Endothelial cell of umbilical vein (primary cell): ENCODE results near the gene FURIN. TPM values are rescaled to one million over a fixed set of nuclear protein-coding genes. Genes with fewer than 3 reads are reported as not detected.

Experiments
- BruUV-seq: library from RNA; stranded (reverse); fragments of 400-500 nt; replicated peaks from 2 replicates; lab custom pipeline; 2021; lab: Mats Ljungman, UMichigan
- CTCF ChIA-PET: fragments of 300-600, 350-600 bp; sonication (Branson Sonifier 250); formaldehyde crosslinking; loops from one replicate; lab custom pipeline; 2021; ENCODE audit warnings: antibody characterized with exemption, inconsistent platforms; lab: Charles Lee
- POLR2A ChIA-PET: fragments of 300-600, 350-600 bp; sonication (Branson Sonifier 250); formaldehyde crosslinking; loops from one replicate; lab custom pipeline; 2021; ENCODE audit warnings: antibody characterized with exemption, inconsistent platforms; lab: Charles Lee
- DNase-seq: peaks from one replicate; pipeline ENCODE4 v3.0.0-alpha.2; 2011; ENCODE audit warnings: low read depth, low spot score
- FAIRE-seq: peaks from 2 replicates; lab custom pipeline; 2011; peaks lifted over from hg19 to GRCh38; lab: Jason Lieb, UNC
- H2AFZ ChIP-seq: 2 replicates; pipeline ENCODE4 v1.6.0; 2012; ENCODE audit warnings: low read depth, low read length, control low read depth, inconsistent platforms
- H3K27ac ChIP-seq: 2 replicates; pipeline ENCODE4 v1.5.1; 2011; ENCODE audit warnings: low read depth, mild to moderate bottlenecking, control low read depth, low read length, moderate library complexity; ENCODE audit not compliant: insufficient read depth
- H3K27me3 ChIP-seq, 2 experiments: 2 replicates each; pipeline versions ENCODE4 v1.6.0 to v1.6.1; 2011; ENCODE audit warnings: low read length in 2 of 2, mixed read lengths in 1 of 2; ENCODE audit not compliant: control insufficient read depth in 2 of 2, insufficient read depth in 2 of 2
- H3K36me3 ChIP-seq, 2 experiments: 2 replicates in 1 of 2; 3 replicates in 1 of 2; pipeline ENCODE4 v1.5.1; 2011; ENCODE audit warnings: low read length in 2 of 2, mild to moderate bottlenecking in 1 of 2, moderate library complexity in 1 of 2; ENCODE audit not compliant: control insufficient read depth in 2 of 2, insufficient read depth in 2 of 2; ENCODE audit errors: extremely low read depth in 1 of 2
- H3K4me1 ChIP-seq: 3 replicates; pipeline ENCODE4 v1.5.1; 2011; ENCODE audit warnings: mild to moderate bottlenecking, low read length; ENCODE audit not compliant: control insufficient read depth, insufficient read depth; ENCODE audit errors: extremely low read depth
- H3K4me2 ChIP-seq: 2 replicates; pipeline ENCODE4 v1.6.1; 2011; ENCODE audit warnings: low read length, control low read depth, mixed read lengths; ENCODE audit not compliant: insufficient read depth
- H3K4me3 ChIP-seq, 3 experiments: fragments of 200-600 bp in 1 of 3; sonication (generic), shearing (Covaris generic) in 1 of 3; replicated peaks in 1 of 3; 2 replicates each; pipeline ENCODE4 v1.5.1; 2011 to 2016; ENCODE audit warnings: control low read depth in 3 of 3, low read length in 3 of 3, mild to moderate bottlenecking in 2 of 3, inconsistent platforms in 1 of 3, low read depth in 1 of 3, moderate library complexity in 1 of 3; ENCODE audit not compliant: insufficient read depth in 1 of 3
- H3K79me2 ChIP-seq: 2 replicates; pipeline ENCODE4 v1.6.0; 2012; ENCODE audit warnings: low read length, inconsistent platforms; ENCODE audit not compliant: control insufficient read depth, insufficient read depth
- H3K9ac ChIP-seq: replicated peaks from 2 replicates; pipeline ENCODE3; 2011; ENCODE audit warnings: low read length, control low read depth; ENCODE audit not compliant: insufficient read depth; ENCODE audit errors: extremely low read depth
- H3K9me1 ChIP-seq: replicated peaks from 3 replicates; pipeline ENCODE4 v1.6.0; 2011; ENCODE audit warnings: mild to moderate bottlenecking, low read length; ENCODE audit not compliant: control insufficient read depth, insufficient read depth; ENCODE audit errors: extremely low read depth
- H3K9me3 ChIP-seq: replicated peaks from 2 replicates; pipeline ENCODE4 v1.5.1; 2012; ENCODE audit warnings: low read length, inconsistent platforms; ENCODE audit not compliant: control insufficient read depth, insufficient read depth
- H4K20me1 ChIP-seq: replicated peaks from 2 replicates; pipeline ENCODE3; 2011; ENCODE audit warnings: mild to moderate bottlenecking, low read length; ENCODE audit not compliant: control insufficient read depth, insufficient read depth; ENCODE audit errors: extremely low read depth
- EZH2 ChIP-seq: IDR thresholded peaks from 2 replicates; pipeline ENCODE4 v1.6.1; 2012; ENCODE audit warnings: borderline replicate concordance, low read depth, mild to moderate bottlenecking, moderate library complexity, low read length, inconsistent platforms; ENCODE audit not compliant: severe bottlenecking
- FOS ChIP-seq: IDR thresholded peaks from 2 replicates; pipeline ENCODE4 v1.6.1; 2011; ENCODE audit warnings: mild to moderate bottlenecking, low read length, moderate library complexity, borderline replicate concordance; ENCODE audit not compliant: insufficient read depth
- GATA2 ChIP-seq: IDR thresholded peaks from 2 replicates; pipeline ENCODE4 v1.7.0; 2011; ENCODE audit warnings: low read depth, mild to moderate bottlenecking, moderate library complexity, mixed read lengths, low read length; ENCODE audit not compliant: insufficient read length, insufficient read depth
- JUN ChIP-seq: IDR thresholded peaks from 2 replicates; pipeline ENCODE4 v1.6.1; 2011; ENCODE audit warnings: borderline replicate concordance, low read depth; ENCODE audit not compliant: insufficient read length, insufficient read depth
- MAX ChIP-seq: IDR thresholded peaks from 2 replicates; pipeline ENCODE4 v1.6.1; 2011; ENCODE audit not compliant: insufficient read depth, insufficient read length
- MYC ChIP-seq: IDR thresholded peaks from one replicate; pipeline ENCODE4 v1.6.1; 2011; ENCODE audit warnings: mild to moderate bottlenecking, low read depth, low read length
- POLR2A ChIP-seq: IDR thresholded peaks from 2 replicates; pipeline ENCODE4 v1.6.1; 2012; ENCODE audit warnings: low read depth, mild to moderate bottlenecking, control low read depth, low read length
- dilution Hi-C: fragments of 300-500 bp; cut with MboI; formaldehyde crosslinking; loops from one replicate; pipeline ENCODE4 v1.15.0; 2019; ENCODE audit warnings: low sequenced_read_pairs; ENCODE audit not compliant: extremely low pct_ligation_motif_present
- intact Hi-C: fragments of 100-400 bp; cut with micrococcal nuclease; formaldehyde crosslinking; loops from one replicate; pipeline ENCODE4 v1.10.0; 2022
- polyA plus RNA-seq, 4 experiments: library from polyadenylated mRNA; depleted of rRNA in 3 of 4; stranded (reverse) in 3 of 4; unstranded in 1 of 4; fragments of >200 nt; gene quantifications; 2 replicates each; pipeline versions ENCODE4 v1.2.1 to v1.2.3, GENCODE V29; 2011 to 2012; ENCODE audit warnings: missing spikeins in 1 of 4
- total RNA-seq: library from RNA; stranded (reverse); gene quantifications from 2 replicates; pipeline ENCODE4 v1.2.3, GENCODE V29; 2021

The FURIN gene
- total and polyA plus RNA-seq, 2 donors (not counting 3 experiments of a cell fraction or from before 2014, with no cell fraction given): 77.4 to 131 TPM

GRCh38 chr15:90857883-90858443, 10.4 kb upstream of the FURIN start:
- ChIA-PET CTCF (no interaction called here), POLR2A (no interaction called here)
- intact Hi-C loops: no loop called here
- dilution Hi-C loops: no loop called here
- Histone ChIP-seq H3K9ac (no peak overlapping the region), H3K9me3 (no peaks in the 10 kb centered on the region), H3K9me1 (no peaks in the 10 kb centered on the region), H4K20me1 (no peaks in the 10 kb centered on the region), H3K4me2 (no peak overlapping the region), H3K27me3 (no peaks in the 10 kb centered on the region), H3K4me3 (no peak overlapping the region), H2AFZ (no peak overlapping the region), H3K27ac (no peak overlapping the region), H3K36me3 (no peaks in the 10 kb centered on the region), H3K4me1 (no peaks in the 10 kb centered on the region), H3K79me2 (no peaks in the 10 kb centered on the region)
- no peak for DNase-seq
- no peak for FAIRE-seq
- TF ChIP-seq FOS: no peak
- no peak for TF ChIP-seq GATA2
- no peak for TF ChIP-seq MAX
- BruUV-seq: no TSS peak

GRCh38 chr15:90859234-90860131, 8.9 kb upstream of the FURIN start:
- Histone ChIP-seq H3K4me1 (no peaks in the 10 kb centered on the region), H3K27me3 (no peaks in the 10 kb centered on the region), H3K27ac (no peak overlapping the region), H3K79me2 (no peaks in the 10 kb centered on the region), H3K36me3 (no peaks in the 10 kb centered on the region), H3K9me3 (no peaks in the 10 kb centered on the region), H3K9me1 (no peaks in the 10 kb centered on the region), H2AFZ (no peak overlapping the region), H4K20me1 (no peaks in the 10 kb centered on the region), H3K4me3 (no peak overlapping the region), H3K4me2 (no peak overlapping the region), H3K9ac (no peak overlapping the region)
- TF ChIP-seq EZH2 (no peak), GATA2 (no peak), MAX (no peak), FOS (no peak), JUN (no peak), POLR2A (no peak), MYC (no peak)
- intact Hi-C loops: no loop called here
- DNase-seq (no peak), FAIRE-seq (no peak)
- ChIA-PET POLR2A (no interaction called here), CTCF (interaction anchor here (0.7 kb wide), 1 partner anchor 14 kb away, joined by 3 read pairs; no protein-coding TSS in a partner anchor)
- dilution Hi-C loops: no loop called here
- BruUV-seq: no TSS peak
